ENCODE measurements around the gene PRKCA. TPM values are rescaled to one million over a fixed set of nuclear protein-coding genes. Genes with fewer than 3 reads are reported as not detected.

Gene PRKCA
- total and polyA plus RNA-seq, 10 of the 15 experiments (the other 5 are each of a cell fraction or from before 2014, with no cell fraction given), result 0.11 to 14.6 (median 0.72) TPM

GRCh38 chr17:66713533-66714042 lies 411.2 kb downstream of the PRKCA start (continued):
- TF ChIP-seq ZBTB33 (IDR thresholded peaks at IDR 0.05), result no peak
- TF ChIP-seq CREB1 (IDR thresholded peaks at IDR 0.05; ENCODE audit: low read depth), result peak; percentile 46; the same call in 1 of the 2 replicates
- no peak for TF ChIP-seq CTCF (IDR thresholded peaks at IDR 0.05 in 2 of 3, conservative IDR thresholded peaks at IDR 0.05 in 1 of 3; ENCODE audit: control insufficient read depth in 2 of 3, extremely low read depth in 1 of 3, insufficient read depth in 1 of 3, low read depth in 3 of 3, low read length in 3 of 3)
- TF ChIP-seq ELK1 (IDR thresholded peaks at IDR 0.05; ENCODE audit: low read depth, low read length), result no peak
- 0 out of 2 replicates have a peak, but pooled peaks have one; percentile 34 for TF ChIP-seq GABPA (IDR thresholded peaks at IDR 0.05; ENCODE audit: low read depth)
- no peak for TF ChIP-seq CBX3 (IDR thresholded peaks at IDR 0.05; ENCODE audit: borderline replicate concordance, low read depth)
- TF ChIP-seq ZBED1 (IDR thresholded peaks at IDR 0.05; ENCODE audit: borderline replicate concordance), result peak; percentile 80; the same call in 1 of the 2 replicates
- TF ChIP-seq KAT2A (conservative IDR thresholded peaks at IDR 0.05; ENCODE audit: control insufficient read depth, low read depth, low read length), result no peak
- no peak for TF ChIP-seq RFX5 (IDR thresholded peaks at IDR 0.05; ENCODE audit: low read depth, low read length)
- no peak for TF ChIP-seq SMC3 (IDR thresholded peaks at IDR 0.05; ENCODE audit: borderline replicate concordance, low read length)
- TF ChIP-seq SREBF2 (IDR thresholded peaks at IDR 0.05; ENCODE audit: low read length), result no peak
- TF ChIP-seq ZNF217 (IDR thresholded peaks at IDR 0.05), result peak; percentile 63
- TF ChIP-seq EED (IDR thresholded peaks at IDR 0.05; ENCODE audit: low read depth), result peak; percentile 73; the same call in 1 of the 2 replicates
- no peak for TF ChIP-seq NRF1 (conservative IDR thresholded peaks at IDR 0.05; ENCODE audit: low read depth, low read length)
- TF ChIP-seq POU2F2 (IDR thresholded peaks at IDR 0.05; ENCODE audit: borderline replicate concordance, low read depth, low read length), result 0 out of 3 replicates have a peak, but pooled peaks have one; percentile 63
- TF ChIP-seq NFYA (IDR thresholded peaks at IDR 0.05; ENCODE audit: borderline replicate concordance, low read depth, low read length), result no peak
- peak; percentile 73; the same call in 1 of the 2 replicates for TF ChIP-seq YY1 (IDR thresholded peaks at IDR 0.05; ENCODE audit: low read depth, low read length)
- no peak for TF ChIP-seq E4F1 (IDR thresholded peaks at IDR 0.05; ENCODE audit: borderline replicate concordance, partially characterized antibody)
- TF ChIP-seq SIN3A (IDR thresholded peaks at IDR 0.05; ENCODE audit: low read depth, low read length), result no peak
- TF ChIP-seq MTA2 (IDR thresholded peaks at IDR 0.05; ENCODE audit: low read depth), result peak; percentile 99
- TF ChIP-seq TCF12 (IDR thresholded peaks at IDR 0.05; ENCODE audit: low read depth, low read length), result peak; percentile 91
- TF ChIP-seq ZNF274 (IDR thresholded peaks at IDR 0.05; ENCODE audit: insufficient read depth, insufficient read length), result no peak
- TF ChIP-seq NR2C1 (IDR thresholded peaks at IDR 0.05), result no peak
- TF ChIP-seq NFIC (IDR thresholded peaks at IDR 0.05; ENCODE audit: low read depth, low read length), result peak; percentile 94
- TF ChIP-seq RUNX3 (IDR thresholded peaks at IDR 0.05; ENCODE audit: low read length), result peak; percentile 96
- no peak for TF ChIP-seq FOS (IDR thresholded peaks at IDR 0.05; ENCODE audit: borderline replicate concordance, extremely low read depth, insufficient read length)

Measured in GM12878 (cell line).